SK-N-SH (cell line): Measurements from ENCODE around the gene EFHC1. TPM values are rescaled to one million over a fixed set of nuclear protein-coding genes. Genes with fewer than 3 reads are reported as not detected.

Experiments used
- CTCF ChIA-PET: fragments of 300-600, 350-600 bp; formaldehyde crosslinking; extraction: SDS; loops from one replicate; lab custom pipeline; 2021; lab: Yijun Ruan, JAX
- POLR2A ChIA-PET: fragments of 350-600 bp; sonication (Branson Sonifier 250); formaldehyde crosslinking; extraction: SDS; loops from one replicate; lab custom pipeline; 2020; ENCODE audit warnings: antibody characterized with exemption, inconsistent platforms; lab: Yijun Ruan, JAX
- DNase-seq: peaks from one replicate; pipeline ENCODE4 v3.0.0; 2012
- H2AFZ ChIP-seq: fragments of 200-600 bp; sonication (generic); 2 replicates; pipeline ENCODE4 v1.8.1; 2016; ENCODE audit warnings: antibody characterized with exemption, mild to moderate bottlenecking, low read depth
- H3F3A ChIP-seq: fragments of 200-600 bp; sonication (generic); replicated peaks from 2 replicates; pipeline ENCODE3; 2016; ENCODE audit warnings: antibody characterized with exemption, mild to moderate bottlenecking; ENCODE audit not compliant: insufficient read depth
- H3K27ac ChIP-seq, 2 experiments: fragments of 200-500 bp in 1 of 2; fragments of 200-600 bp in 1 of 2; sonication (Bioruptor generic) in 1 of 2; sonication (generic), shearing (Covaris generic) in 1 of 2; 2 replicates each; pipeline versions ENCODE4 v1.5.1 to v1.6.1; 2014 to 2016; ENCODE audit warnings: low read depth in 2 of 2, inconsistent platforms in 1 of 2, low read length in 1 of 2, mild to moderate bottlenecking in 1 of 2, mixed read lengths in 1 of 2
- H3K27me3 ChIP-seq: fragments of 200-600 bp; sonication (generic), shearing (Covaris generic); 2 replicates; pipeline ENCODE4 v1.6.1; 2016; ENCODE audit warnings: mixed run types; ENCODE audit not compliant: insufficient read depth
- H3K36me3 ChIP-seq, 2 experiments: fragments of 200-500 bp in 1 of 2; fragments of 200-600 bp in 1 of 2; sonication (Bioruptor generic) in 1 of 2; sonication (generic) in 1 of 2; replicated peaks in 1 of 2; 2 replicates each; pipeline versions ENCODE3 to v1.5.1; 2014 to 2016; ENCODE audit warnings: low read length in 1 of 2, mild to moderate bottlenecking in 1 of 2; ENCODE audit not compliant: insufficient read depth in 2 of 2, control insufficient read depth in 1 of 2
- H3K4me1 ChIP-seq, 2 experiments: fragments of 200-500 bp in 1 of 2; fragments of 200-600 bp in 1 of 2; sonication (Bioruptor generic) in 1 of 2; sonication (generic), shearing (Covaris generic) in 1 of 2; 2 replicates each; pipeline versions ENCODE4 v1.5.1 to v1.6.1; 2014 to 2016; ENCODE audit warnings: low read depth in 1 of 2, low read length in 1 of 2, mixed run types in 1 of 2; ENCODE audit not compliant: insufficient read depth in 2 of 2, control insufficient read depth in 1 of 2
- H3K4me2 ChIP-seq: fragments of 200-600 bp; sonication (generic), shearing (Covaris generic); 2 replicates; pipeline ENCODE4 v1.6.1; 2017; ENCODE audit warnings: mixed run types
- H3K4me3 ChIP-seq, 2 experiments: fragments of 200-500 bp in 1 of 2; fragments of 200-600 bp in 1 of 2; sonication (Bioruptor generic) in 1 of 2; sonication (generic), shearing (Covaris generic) in 1 of 2; 2 replicates each; pipeline versions ENCODE4 v1.5.1 to v1.8.1; 2014 to 2016; ENCODE audit warnings: low read depth in 2 of 2, inconsistent platforms in 1 of 2, low read length in 1 of 2, mild to moderate bottlenecking in 1 of 2, mixed read lengths in 1 of 2, moderate library complexity in 1 of 2
- H3K79me2 ChIP-seq: fragments of 200-600 bp; sonication (generic); 2 replicates; pipeline ENCODE4 v1.8.1; 2017; ENCODE audit warnings: mild to moderate bottlenecking; ENCODE audit not compliant: insufficient read depth
- H3K9ac ChIP-seq: fragments of 200-600 bp; sonication (generic); 2 replicates; pipeline ENCODE4 v1.6.1; 2017; ENCODE audit warnings: mixed run types
- H3K9me2 ChIP-seq: fragments of 200-600 bp; sonication (generic); 2 replicates; pipeline ENCODE4 v1.6.1; 2017; ENCODE audit warnings: mixed run types
- H3K9me3 ChIP-seq: fragments of 200-600 bp; sonication (generic); 2 replicates; pipeline ENCODE4 v1.6.1; 2017; ENCODE audit warnings: mixed run types, mild to moderate bottlenecking, moderate library complexity
- H4K20me1 ChIP-seq: fragments of 200-600 bp; sonication (generic); 2 replicates; pipeline ENCODE4 v1.6.1; 2017; ENCODE audit warnings: mild to moderate bottlenecking, mixed run types; ENCODE audit not compliant: insufficient read depth
- CHD2 ChIP-seq: fragments of 150-350 bp; IDR thresholded peaks from 2 replicates; pipeline ENCODE4 v1.6.1; 2018; ENCODE audit warnings: low read length; ENCODE audit not compliant: partially characterized antibody
- CTCF ChIP-seq: fragments of 200-600 bp; sonication (generic); IDR thresholded peaks from 2 replicates; pipeline ENCODE4 v1.6.1; 2017; ENCODE audit warnings: antibody characterized with exemption, mild to moderate bottlenecking, moderate library complexity
- ELF1 ChIP-seq: IDR thresholded peaks from 2 replicates; pipeline ENCODE4 v1.4.0; 2012
- EP300 ChIP-seq, 2 experiments: IDR thresholded peaks; 2 replicates each; pipeline versions ENCODE4 v1.4.0 to v1.6.1; 2012; ENCODE audit warnings: borderline replicate concordance in 1 of 2, low read depth in 1 of 2, low read length in 1 of 2
- FOSL2 ChIP-seq: IDR thresholded peaks from 2 replicates; pipeline ENCODE4 v1.4.0; 2012; ENCODE audit warnings: low read depth, mild to moderate bottlenecking, moderate library complexity, borderline replicate concordance
- FOXJ3 ChIP-seq: sonication (generic); formaldehyde crosslinking; IDR thresholded peaks from 2 replicates; pipeline ENCODE4 v1.5.1; 2020; ENCODE audit warnings: mild to moderate bottlenecking, missing genetic modification reagents
- GABPA ChIP-seq: IDR thresholded peaks from 2 replicates; pipeline ENCODE4 v1.4.0; 2012; ENCODE audit warnings: low read depth, mild to moderate bottlenecking
- IRF3 ChIP-seq: fragments of 150-350 bp; IDR thresholded peaks from 2 replicates; pipeline ENCODE4 v1.6.1; 2016; ENCODE audit warnings: mild to moderate bottlenecking, low read depth, low read length
- MEF2A ChIP-seq: IDR thresholded peaks from 2 replicates; pipeline ENCODE4 v1.4.0; 2012; ENCODE audit warnings: low read depth, borderline replicate concordance
- NFIC ChIP-seq: IDR thresholded peaks from 2 replicates; pipeline ENCODE4 v1.4.0; 2012; ENCODE audit warnings: borderline replicate concordance
- NRF1 ChIP-seq: IDR thresholded peaks from 2 replicates; pipeline ENCODE4 v1.6.1; 2012; ENCODE audit warnings: low read depth, mild to moderate bottlenecking, low read length
- RCOR1 ChIP-seq: fragments of 150-350 bp; IDR thresholded peaks from 2 replicates; pipeline ENCODE4 v1.6.1; 2017; ENCODE audit warnings: antibody characterized with exemption, low read length
- REST ChIP-seq: IDR thresholded peaks from 2 replicates; pipeline ENCODE4 v1.6.1; 2012; ENCODE audit warnings: mild to moderate bottlenecking, low read depth, low read length, moderate library complexity
- RFX5 ChIP-seq: IDR thresholded peaks from 2 replicates; pipeline ENCODE4 v1.6.1; 2012; ENCODE audit warnings: mild to moderate bottlenecking, improper control_type of control experiment, low read length
- SMC3 ChIP-seq: IDR thresholded peaks from 2 replicates; pipeline ENCODE4 v1.6.1; 2012; ENCODE audit warnings: low read depth, low read length, improper control_type of control experiment
- TEAD4 ChIP-seq: IDR thresholded peaks from 2 replicates; pipeline ENCODE4 v1.4.0; 2012; ENCODE audit warnings: mild to moderate bottlenecking, borderline replicate concordance; ENCODE audit not compliant: insufficient read depth
- WGBS: methylation state at CpG from one replicate; pipeline ENCODE4 v1.1.6; 2017; ENCODE audit warnings: low lambda C conversion rate; 5-methylcytosine and 5-hydroxymethylcytosine counted together
- polyA plus RNA-seq, 3 experiments: library from polyadenylated mRNA; depleted of rRNA; stranded (reverse); fragments of >200 nt; gene quantifications; 2 replicates each; pipeline ENCODE4 v1.2.3, GENCODE V29; 2012
- TF ChIP-seq, protein P1 (sequence below): fragments of 150-350 bp; IDR thresholded peaks from 2 replicates; pipeline ENCODE4 v1.6.1; 2017; ENCODE audit warnings: antibody characterized with exemption, low read length, low read depth, borderline replicate concordance
- TF ChIP-seq, protein P2 (sequence below): IDR thresholded peaks from 2 replicates; pipeline ENCODE4 v1.4.0; 2012; ENCODE audit warnings: low read depth, borderline replicate concordance

Gene EFHC1
- polyA plus RNA-seq, 1 of the 3 experiments (the other 2 are of a cell fraction) = 39.4 TPM

- ChIA-PET POLR2A (no interaction called here), CTCF (interaction anchor here (2.6 kb wide), 1 partner anchor 10 kb away, joined by 6 read pairs; no protein-coding TSS in a partner anchor)
- Histone ChIP-seq H3K9ac (no peak overlapping the region), H3K9me3 (no peaks in the 10 kb centered on the region), H3K36me3 (peaks cover 24 to 37% of the 10 kb centered on the region in 2 experiments), H3K4me1 (peaks cover 16 to 33% of the 10 kb centered on the region in 2 experiments), H3K27me3 (no peaks in the 10 kb centered on the region), H3F3A (peaks cover 5% of the 10 kb centered on the region), H3K79me2 (peaks cover 99% of the 10 kb centered on the region), H3K4me3 (no peak overlapping the region), H2AFZ (no peak overlapping the region), H3K9me2 (no peaks in the 10 kb centered on the region), H4K20me1 (no peaks in the 10 kb centered on the region), H3K27ac (peak overlapping the region in 1 of 2 experiments; percentile 0; a peak in 1 of 4 replicates), H3K4me2 (no peak overlapping the region)
- TF ChIP-seq RCOR1 (no peak), TEAD4 (peak; percentile 25; the same call in 1 of the 2 replicates)
- WGBS = 70% methylated on average over 2 of the region's 2 CpGs
- DNase-seq = no peak
Observed at GRCh38 chr6:52532457-52532856, 112.3 kb downstream of the EFHC1 start.

GRCh38 chr6:52533491-52533890 is 113.3 kb downstream of the EFHC1 start:
- H3K4me2 ChIP-seq = no peak overlapping the region
- H3K79me2 ChIP-seq = peaks cover 99% of the 10 kb centered on the region
- H4K20me1 ChIP-seq = no peaks in the 10 kb centered on the region
- no peak overlapping the region for H3K9ac ChIP-seq
- H3K27me3 ChIP-seq = no peaks in the 10 kb centered on the region
- no peak overlapping the region for H3K4me3 ChIP-seq
- peaks cover 13% of the 10 kb centered on the region for H3F3A ChIP-seq
- WGBS = 93% methylated on average over 2 of the region's 2 CpGs
- ChIA-PET POLR2A (no interaction called here), CTCF (no interaction called here)
- peaks cover 26 to 44% of the 10 kb centered on the region in 2 experiments for H3K4me1 ChIP-seq
- DNase-seq = no peak
- 0 out of 4 replicates have a peak overlapping the region, but pooled peaks of 1 of the 2 experiments have one; percentile 18 for H3K27ac ChIP-seq
- H3K9me2 ChIP-seq = no peaks in the 10 kb centered on the region
- no peaks in the 10 kb centered on the region for H3K9me3 ChIP-seq
- peaks cover 20 to 37% of the 10 kb centered on the region in 2 experiments for H3K36me3 ChIP-seq
- H2AFZ ChIP-seq = no peak overlapping the region
- TF ChIP-seq RFX5 = no peak
- TF ChIP-seq CHD2 = no peak
- TF ChIP-seq REST = no peak
- TF ChIP-seq RCOR1 = no peak
- no peak for TF ChIP-seq FOXJ3 (CRISPR knock-in tag)
- no peak for TF ChIP-seq TEAD4
- TF ChIP-seq ELF1 = no peak
- no peak for TF ChIP-seq NFIC
- TF ChIP-seq NRF1 = no peak
- TF ChIP-seq, protein P1, sequence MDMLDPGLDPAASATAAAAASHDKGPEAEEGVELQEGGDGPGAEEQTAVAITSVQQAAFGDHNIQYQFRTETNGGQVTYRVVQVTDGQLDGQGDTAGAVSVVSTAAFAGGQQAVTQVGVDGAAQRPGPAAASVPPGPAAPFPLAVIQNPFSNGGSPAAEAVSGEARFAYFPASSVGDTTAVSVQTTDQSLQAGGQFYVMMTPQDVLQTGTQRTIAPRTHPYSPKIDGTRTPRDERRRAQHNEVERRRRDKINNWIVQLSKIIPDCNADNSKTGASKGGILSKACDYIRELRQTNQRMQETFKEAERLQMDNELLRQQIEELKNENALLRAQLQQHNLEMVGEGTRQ = no peak
- no peak for TF ChIP-seq SMC3
- no peak for TF ChIP-seq EP300 (IDR thresholded peaks at IDR 0.05; ENCODE audit: borderline replicate concordance in 1 of 2, low read depth in 1 of 2, low read length in 1 of 2)
- no peak for TF ChIP-seq GABPA
- TF ChIP-seq, protein P2, sequence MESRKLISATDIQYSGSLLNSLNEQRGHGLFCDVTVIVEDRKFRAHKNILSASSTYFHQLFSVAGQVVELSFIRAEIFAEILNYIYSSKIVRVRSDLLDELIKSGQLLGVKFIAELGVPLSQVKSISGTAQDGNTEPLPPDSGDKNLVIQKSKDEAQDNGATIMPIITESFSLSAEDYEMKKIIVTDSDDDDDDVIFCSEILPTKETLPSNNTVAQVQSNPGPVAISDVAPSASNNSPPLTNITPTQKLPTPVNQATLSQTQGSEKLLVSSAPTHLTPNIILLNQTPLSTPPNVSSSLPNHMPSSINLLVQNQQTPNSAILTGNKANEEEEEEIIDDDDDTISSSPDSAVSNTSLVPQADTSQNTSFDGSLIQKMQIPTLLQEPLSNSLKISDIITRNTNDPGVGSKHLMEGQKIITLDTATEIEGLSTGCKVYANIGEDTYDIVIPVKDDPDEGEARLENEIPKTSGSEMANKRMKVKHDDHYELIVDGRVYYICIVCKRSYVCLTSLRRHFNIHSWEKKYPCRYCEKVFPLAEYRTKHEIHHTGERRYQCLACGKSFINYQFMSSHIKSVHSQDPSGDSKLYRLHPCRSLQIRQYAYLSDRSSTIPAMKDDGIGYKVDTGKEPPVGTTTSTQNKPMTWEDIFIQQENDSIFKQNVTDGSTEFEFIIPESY = no peak
- TF ChIP-seq IRF3 = no peak
- TF ChIP-seq FOSL2 = no peak
- TF ChIP-seq CTCF = no peak
- no peak for TF ChIP-seq MEF2A
